Hepatocyte (in vitro differentiated cells): ENCODE data around the gene MYO18B. TPM values are rescaled to one million over a fixed set of nuclear protein-coding genes. Genes with fewer than 3 reads are reported as not detected.

Source experiments
- DNase-seq: peaks from one replicate; pipeline ENCODE4 v3.0.0-alpha.2; 2016; ENCODE audit warnings: low spot score
- H2AFZ ChIP-seq: fragments of 200-600 bp; sonication (generic); 2 replicates; pipeline ENCODE4 v1.6.0; 2016; ENCODE audit warnings: antibody characterized with exemption, mild to moderate bottlenecking
- H3K27ac ChIP-seq: fragments of 200-600 bp; sonication (generic); 2 replicates; pipeline ENCODE4 v1.5.1; 2016; ENCODE audit warnings: mild to moderate bottlenecking
- H3K27me3 ChIP-seq: fragments of 200-600 bp; sonication (generic); 2 replicates; pipeline ENCODE4 v1.6.1; 2016
- H3K36me3 ChIP-seq: fragments of 200-600 bp; sonication (generic); replicated peaks from 2 replicates; pipeline ENCODE4 v1.5.1; 2016; ENCODE audit warnings: low read depth; ENCODE audit not compliant: insufficient read depth
- H3K4me1 ChIP-seq: fragments of 200-600 bp; sonication (generic); 2 replicates; pipeline ENCODE4 v1.5.1; 2016; ENCODE audit warnings: mild to moderate bottlenecking, moderate library complexity; ENCODE audit not compliant: insufficient read depth
- H3K4me2 ChIP-seq: fragments of 200-600 bp; sonication (generic); 2 replicates; pipeline ENCODE4 v1.6.0; 2016
- H3K4me3 ChIP-seq: fragments of 200-600 bp; sonication (generic); 2 replicates; pipeline ENCODE4 v1.5.1; 2016; ENCODE audit warnings: mild to moderate bottlenecking
- H3K79me2 ChIP-seq: fragments of 200-600 bp; sonication (generic); 2 replicates; pipeline ENCODE4 v1.6.0; 2017; ENCODE audit warnings: mild to moderate bottlenecking
- H3K9me2 ChIP-seq: fragments of 200-600 bp; sonication (generic); replicated peaks from 2 replicates; pipeline ENCODE4 v1.6.0; 2017; ENCODE audit warnings: mild to moderate bottlenecking; ENCODE audit not compliant: insufficient read depth
- H3K9me3 ChIP-seq: fragments of 200-600 bp; sonication (generic); 2 replicates; pipeline ENCODE4 v1.5.1; 2016; ENCODE audit warnings: low read depth, mild to moderate bottlenecking
- H4K20me1 ChIP-seq: fragments of 200-600 bp; sonication (generic); 2 replicates; pipeline ENCODE4 v1.6.0; 2016; ENCODE audit warnings: mild to moderate bottlenecking; ENCODE audit not compliant: insufficient read depth, poor library complexity, severe bottlenecking
- CTCF ChIP-seq: fragments of 200-600 bp; sonication (generic); IDR thresholded peaks from 2 replicates; pipeline ENCODE4 v1.5.1; 2016; ENCODE audit warnings: antibody characterized with exemption, mild to moderate bottlenecking; ENCODE audit not compliant: poor library complexity
- EZH2 ChIP-seq: fragments of 200-600 bp; sonication (generic); IDR thresholded peaks from 2 replicates; pipeline ENCODE4 v1.6.1; 2016; ENCODE audit warnings: antibody characterized with exemption, mild to moderate bottlenecking, borderline replicate concordance
- EZH2phosphoT487 ChIP-seq: fragments of 200-600 bp; sonication (generic); IDR thresholded peaks from one replicate; pipeline ENCODE4 v1.6.1; 2018; ENCODE audit warnings: antibody characterized with exemption, mild to moderate bottlenecking, low read depth, moderate library complexity; ENCODE audit not compliant: unreplicated experiment, severe bottlenecking
- WGBS: methylation state at CpG from one replicate; pipeline ENCODE4 v1.1.6; 2016; ENCODE audit warnings: low lambda C conversion rate; ENCODE audit errors: missing lambda C conversion rate; 5-methylcytosine and 5-hydroxymethylcytosine counted together
- polyA plus RNA-seq: library from polyadenylated mRNA; unstranded; fragments of >200 nt; fragmentation: Nextera tagmentation; extraction: Ambion mirVana; gene quantifications from 2 replicates; pipeline ENCODE4 v1.2.1, GENCODE V29; 2016
- total RNA-seq: library from RNA; depleted of rRNA; stranded (reverse); fragments of >200 nt; gene quantifications from 2 replicates; pipeline ENCODE4 v1.2.3, GENCODE V29; 2014

Gene MYO18B
- total and polyA plus RNA-seq, 2 experiments from 2014 or later: 0.23 TPM; not detected in 1

- 53% methylated on average over 4 of the region's 4 CpGs for WGBS
- Histone ChIP-seq H2AFZ (no peak overlapping the region), H3K27ac (no peak overlapping the region), H3K4me1 (no peaks in the 10 kb centered on the region), H3K4me3 (no peak overlapping the region), H4K20me1 (no peaks in the 10 kb centered on the region), H3K27me3 (peaks cover 26% of the 10 kb centered on the region), H3K9me3 (no peaks in the 10 kb centered on the region), H3K9me2 (no peaks in the 10 kb centered on the region), H3K79me2 (no peaks in the 10 kb centered on the region), H3K4me2 (no peak overlapping the region), H3K36me3 (no peaks in the 10 kb centered on the region)
- no peak for DNase-seq
- TF ChIP-seq CTCF (no peak), EZH2 (no peak), EZH2phosphoT487 (no peak)
Observed at GRCh38 chr22:25930083-25930482, 188.1 kb downstream of the MYO18B start.

GRCh38 chr22:25930788-25931310 is 188.9 kb downstream of the MYO18B start:
- no peak for TF ChIP-seq CTCF
- TF ChIP-seq EZH2phosphoT487: no peak
- no peak for TF ChIP-seq EZH2
- H2AFZ ChIP-seq: no peak overlapping the region
- H3K9me2 ChIP-seq: no peaks in the 10 kb centered on the region
- H3K9me3 ChIP-seq: no peaks in the 10 kb centered on the region
- H3K27ac ChIP-seq: no peak overlapping the region
- peaks cover 26% of the 10 kb centered on the region for H3K27me3 ChIP-seq
- no peak overlapping the region for H3K4me2 ChIP-seq
- H3K4me3 ChIP-seq: no peak overlapping the region
- 61% methylated on average over 7 of the region's 7 CpGs for WGBS
- DNase-seq: no peak
- H4K20me1 ChIP-seq: no peaks in the 10 kb centered on the region
- no peaks in the 10 kb centered on the region for H3K36me3 ChIP-seq
- no peaks in the 10 kb centered on the region for H3K79me2 ChIP-seq
- no peaks in the 10 kb centered on the region for H3K4me1 ChIP-seq

DNA sequence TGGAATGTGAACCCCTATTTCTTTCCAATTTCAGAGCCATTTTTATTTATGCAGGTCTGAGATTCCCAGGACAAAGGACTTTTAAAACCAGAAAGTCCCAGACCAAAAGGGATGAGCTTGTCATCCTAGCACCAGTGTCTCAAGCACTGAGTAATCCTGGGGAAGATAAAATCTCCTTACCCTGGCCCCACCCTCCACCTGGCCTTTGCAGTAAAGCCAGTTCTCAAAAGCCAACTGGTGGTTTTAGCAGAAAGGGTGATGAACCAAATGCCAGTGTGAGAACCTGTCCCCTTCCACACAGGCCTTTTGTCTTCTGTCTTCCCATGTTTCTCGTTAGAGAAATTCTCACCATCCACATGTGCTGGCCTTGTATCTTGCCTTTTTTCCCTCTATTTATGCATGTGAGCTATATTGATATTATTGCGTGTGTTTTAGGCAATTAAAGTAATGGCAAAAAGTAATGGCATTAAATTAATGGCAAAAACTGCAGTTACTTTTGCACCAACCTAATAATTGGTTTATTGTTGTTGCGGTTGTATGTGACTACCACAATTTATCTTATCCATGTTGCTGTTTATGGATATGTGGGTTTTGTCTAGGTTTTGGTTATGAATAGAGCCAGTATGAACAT is 191.3 kb downstream of the MYO18B start:
- H3K79me2 ChIP-seq: no peaks in the 10 kb centered on the region
- no peaks in the 10 kb centered on the region for H3K9me2 ChIP-seq
- H3K27ac ChIP-seq: no peak overlapping the region
- DNase-seq: no peak
- H3K36me3 ChIP-seq: no peaks in the 10 kb centered on the region
- H4K20me1 ChIP-seq: no peaks in the 10 kb centered on the region
- WGBS: 95% methylated on average over 3 of the region's 3 CpGs
- H3K27me3 ChIP-seq: peaks cover 23% of the 10 kb centered on the region
- H3K4me2 ChIP-seq: no peak overlapping the region
- no peaks in the 10 kb centered on the region for H3K9me3 ChIP-seq
- no peak overlapping the region for H2AFZ ChIP-seq
- no peaks in the 10 kb centered on the region for H3K4me1 ChIP-seq
- TF ChIP-seq EZH2 (no peak), EZH2phosphoT487 (no peak), CTCF (no peak)
- H3K4me3 ChIP-seq: no peak overlapping the region
